DND-41 (cell line): Measurements from ENCODE around the gene ITGA7.

Experiments used
- EZH2 ChIP-seq: IDR thresholded peaks from 3 replicates; pipeline ENCODE4 v1.6.1; 2012; ENCODE audit warnings: borderline replicate concordance, low read depth, mild to moderate bottlenecking, moderate library complexity, low read length, inconsistent platforms; ENCODE audit not compliant: severe bottlenecking
- TF ChIP-seq, protein P1 (sequence below): IDR thresholded peaks from 2 replicates; pipeline ENCODE4 v1.5.1; 2012; ENCODE audit warnings: borderline replicate concordance, low read length, moderate library complexity, mild to moderate bottlenecking; ENCODE audit not compliant: poor library complexity, severe bottlenecking; ENCODE audit errors: extremely low read depth

DNA sequence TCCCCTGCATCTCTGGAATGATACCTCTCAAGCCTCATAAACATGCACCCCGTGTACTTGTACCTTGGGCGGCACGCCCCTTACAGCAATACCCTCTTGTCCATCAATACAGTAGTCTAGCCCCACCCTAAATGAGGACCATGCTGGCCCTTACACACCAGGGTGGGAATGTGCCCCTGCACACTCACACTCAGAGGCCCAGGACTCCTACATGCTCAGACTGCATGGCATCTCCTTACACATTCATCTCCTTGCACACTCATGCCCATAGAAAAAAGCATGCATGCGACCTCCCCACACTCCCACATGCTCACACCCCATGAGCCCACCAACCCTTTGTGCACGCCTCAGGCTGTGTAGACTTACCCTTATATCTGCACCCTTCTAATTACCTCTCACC is 22.0 kb downstream of the ITGA7 start:
- TF ChIP-seq EZH2, result no peak
- TF ChIP-seq, protein P1, sequence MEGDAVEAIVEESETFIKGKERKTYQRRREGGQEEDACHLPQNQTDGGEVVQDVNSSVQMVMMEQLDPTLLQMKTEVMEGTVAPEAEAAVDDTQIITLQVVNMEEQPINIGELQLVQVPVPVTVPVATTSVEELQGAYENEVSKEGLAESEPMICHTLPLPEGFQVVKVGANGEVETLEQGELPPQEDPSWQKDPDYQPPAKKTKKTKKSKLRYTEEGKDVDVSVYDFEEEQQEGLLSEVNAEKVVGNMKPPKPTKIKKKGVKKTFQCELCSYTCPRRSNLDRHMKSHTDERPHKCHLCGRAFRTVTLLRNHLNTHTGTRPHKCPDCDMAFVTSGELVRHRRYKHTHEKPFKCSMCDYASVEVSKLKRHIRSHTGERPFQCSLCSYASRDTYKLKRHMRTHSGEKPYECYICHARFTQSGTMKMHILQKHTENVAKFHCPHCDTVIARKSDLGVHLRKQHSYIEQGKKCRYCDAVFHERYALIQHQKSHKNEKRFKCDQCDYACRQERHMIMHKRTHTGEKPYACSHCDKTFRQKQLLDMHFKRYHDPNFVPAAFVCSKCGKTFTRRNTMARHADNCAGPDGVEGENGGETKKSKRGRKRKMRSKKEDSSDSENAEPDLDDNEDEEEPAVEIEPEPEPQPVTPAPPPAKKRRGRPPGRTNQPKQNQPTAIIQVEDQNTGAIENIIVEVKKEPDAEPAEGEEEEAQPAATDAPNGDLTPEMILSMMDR, result no peak
